GM12878 (cell line): Measurements from ENCODE around the gene E2F7. TPM values are rescaled to one million over a fixed set of nuclear protein-coding genes. Genes with fewer than 3 reads are reported as not detected.

Source experiments
- BCL11A ChIP-seq: IDR thresholded peaks from 2 replicates; pipeline ENCODE4 v1.6.1; 2011; ENCODE audit warnings: low read depth, low read length
- CREM ChIP-seq: IDR thresholded peaks from 2 replicates; pipeline ENCODE4 v1.6.1; 2014; ENCODE audit warnings: antibody characterized with exemption, low read depth
- ETV6 ChIP-seq, 2 experiments: fragments of 450-650 bp in 1 of 2; IDR thresholded peaks in 1 of 2; conservative IDR thresholded peaks in 1 of 2; 2 replicates each; pipeline ENCODE4 v1.6.1; 2014; ENCODE audit warnings: antibody characterized with exemption in 1 of 2, borderline replicate concordance in 1 of 2, low read depth in 1 of 2, mild to moderate bottlenecking in 1 of 2, moderate library complexity in 1 of 2
- GATAD2B ChIP-seq: fragments of 450-650 bp; conservative IDR thresholded peaks from 2 replicates; pipeline ENCODE4 v1.6.1; 2017; ENCODE audit warnings: low read depth, mild to moderate bottlenecking, moderate library complexity
- IRF3 ChIP-seq: fragments of 450-650 bp; IDR thresholded peaks from 2 replicates; pipeline ENCODE4 v1.6.1; 2014; ENCODE audit warnings: mild to moderate bottlenecking
- JUND ChIP-seq: IDR thresholded peaks from 2 replicates; pipeline ENCODE4 v1.6.1; 2012; ENCODE audit warnings: low read depth, mild to moderate bottlenecking, low read length, improper control_type of control experiment, moderate library complexity
- KAT2A ChIP-seq: conservative IDR thresholded peaks from 2 replicates; pipeline ENCODE4 v1.6.1; 2011; ENCODE audit warnings: low read depth, low read length; ENCODE audit not compliant: control insufficient read depth
- NFXL1 ChIP-seq: fragments of 450-650 bp; IDR thresholded peaks from 2 replicates; pipeline ENCODE4 v1.6.1; 2017; ENCODE audit warnings: antibody characterized with exemption, mild to moderate bottlenecking, borderline replicate concordance
- POLR2AphosphoS5 ChIP-seq: IDR thresholded peaks from 2 replicates; pipeline ENCODE4 v1.6.1; 2011; ENCODE audit warnings: mild to moderate bottlenecking, low read length, inconsistent platforms
- RAD21 ChIP-seq: IDR thresholded peaks from 2 replicates; pipeline ENCODE4 v1.6.1; 2011; ENCODE audit warnings: mild to moderate bottlenecking, low read depth, low read length, moderate library complexity; ENCODE audit not compliant: insufficient read depth
- RBBP5 ChIP-seq: fragments of 200-600 bp; sonication (generic); conservative IDR thresholded peaks from 2 replicates; pipeline ENCODE4 v1.6.1; 2016
- TCF7 ChIP-seq: IDR thresholded peaks from 2 replicates; pipeline ENCODE4 v1.6.1; 2014; ENCODE audit warnings: antibody characterized with exemption, borderline replicate concordance
- WRNIP1 ChIP-seq: IDR thresholded peaks from 2 replicates; pipeline ENCODE4 v1.6.1; 2011; ENCODE audit warnings: low read depth, low read length, improper control_type of control experiment, borderline replicate concordance
- YY1 ChIP-seq: IDR thresholded peaks from 2 replicates; pipeline ENCODE4 v1.6.1; 2011; ENCODE audit warnings: low read depth, mild to moderate bottlenecking, low read length
- ZNF622 ChIP-seq: fragments of 450-650 bp; IDR thresholded peaks from 2 replicates; pipeline ENCODE4 v1.6.1; 2017; ENCODE audit warnings: mild to moderate bottlenecking, inconsistent platforms
- polyA plus RNA-seq, 11 experiments: library from polyadenylated mRNA; depleted of rRNA in 4 of 11; unstranded in 6 of 11; stranded (reverse) in 5 of 11; fragments of >200 nt; fragmentation: Nextera tagmentation in 4 of 11; fragmentation: Illumina TruSeq in 1 of 11; extraction: Ambion mirVana in 4 of 11; extraction: Trizol in 1 of 11; gene quantifications; 1 replicate in 1 of 11; 2 replicates in 10 of 11; pipeline versions ENCODE4 v1.2.1 to v1.2.3, GENCODE V29; 2011 to 2016; ENCODE audit warnings: inconsistent platforms in 2 of 11, missing spikeins in 2 of 11, low read depth in 1 of 11
- total RNA-seq, 4 experiments: library from RNA; depleted of rRNA in 3 of 4; stranded (reverse); fragments of >200 nt in 3 of 4; fragmentation: Illumina TruSeq in 1 of 4; extraction: Trizol in 1 of 4; gene quantifications; 2 replicates each; pipeline versions ENCODE4 v1.2.1 to v1.2.3, GENCODE V29; 2013 to 2021
- TF ChIP-seq, protein P1 (sequence below): IDR thresholded peaks from 2 replicates; pipeline ENCODE4 v1.6.1; 2012; ENCODE audit warnings: low read length, inconsistent platforms
- TF ChIP-seq, protein P2 (sequence below): IDR thresholded peaks from 2 replicates; pipeline ENCODE4 v1.6.1; 2012; ENCODE audit warnings: mild to moderate bottlenecking, low read depth, low read length
- TF ChIP-seq, protein P3 (sequence below): fragments of 450-650 bp; IDR thresholded peaks from 2 replicates; pipeline ENCODE4 v1.6.1; 2017; ENCODE audit warnings: mild to moderate bottlenecking, moderate library complexity

Gene E2F7
- total and polyA plus RNA-seq, 10 of the 15 experiments (the other 5 are each of a cell fraction or from before 2014, with no cell fraction given) = 5.6 to 32.1 (median 19.9) TPM

- TF ChIP-seq, protein P1, sequence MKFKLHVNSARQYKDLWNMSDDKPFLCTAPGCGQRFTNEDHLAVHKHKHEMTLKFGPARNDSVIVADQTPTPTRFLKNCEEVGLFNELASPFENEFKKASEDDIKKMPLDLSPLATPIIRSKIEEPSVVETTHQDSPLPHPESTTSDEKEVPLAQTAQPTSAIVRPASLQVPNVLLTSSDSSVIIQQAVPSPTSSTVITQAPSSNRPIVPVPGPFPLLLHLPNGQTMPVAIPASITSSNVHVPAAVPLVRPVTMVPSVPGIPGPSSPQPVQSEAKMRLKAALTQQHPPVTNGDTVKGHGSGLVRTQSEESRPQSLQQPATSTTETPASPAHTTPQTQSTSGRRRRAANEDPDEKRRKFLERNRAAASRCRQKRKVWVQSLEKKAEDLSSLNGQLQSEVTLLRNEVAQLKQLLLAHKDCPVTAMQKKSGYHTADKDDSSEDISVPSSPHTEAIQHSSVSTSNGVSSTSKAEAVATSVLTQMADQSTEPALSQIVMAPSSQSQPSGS = peak; percentile 89
- TF ChIP-seq, protein P2, sequence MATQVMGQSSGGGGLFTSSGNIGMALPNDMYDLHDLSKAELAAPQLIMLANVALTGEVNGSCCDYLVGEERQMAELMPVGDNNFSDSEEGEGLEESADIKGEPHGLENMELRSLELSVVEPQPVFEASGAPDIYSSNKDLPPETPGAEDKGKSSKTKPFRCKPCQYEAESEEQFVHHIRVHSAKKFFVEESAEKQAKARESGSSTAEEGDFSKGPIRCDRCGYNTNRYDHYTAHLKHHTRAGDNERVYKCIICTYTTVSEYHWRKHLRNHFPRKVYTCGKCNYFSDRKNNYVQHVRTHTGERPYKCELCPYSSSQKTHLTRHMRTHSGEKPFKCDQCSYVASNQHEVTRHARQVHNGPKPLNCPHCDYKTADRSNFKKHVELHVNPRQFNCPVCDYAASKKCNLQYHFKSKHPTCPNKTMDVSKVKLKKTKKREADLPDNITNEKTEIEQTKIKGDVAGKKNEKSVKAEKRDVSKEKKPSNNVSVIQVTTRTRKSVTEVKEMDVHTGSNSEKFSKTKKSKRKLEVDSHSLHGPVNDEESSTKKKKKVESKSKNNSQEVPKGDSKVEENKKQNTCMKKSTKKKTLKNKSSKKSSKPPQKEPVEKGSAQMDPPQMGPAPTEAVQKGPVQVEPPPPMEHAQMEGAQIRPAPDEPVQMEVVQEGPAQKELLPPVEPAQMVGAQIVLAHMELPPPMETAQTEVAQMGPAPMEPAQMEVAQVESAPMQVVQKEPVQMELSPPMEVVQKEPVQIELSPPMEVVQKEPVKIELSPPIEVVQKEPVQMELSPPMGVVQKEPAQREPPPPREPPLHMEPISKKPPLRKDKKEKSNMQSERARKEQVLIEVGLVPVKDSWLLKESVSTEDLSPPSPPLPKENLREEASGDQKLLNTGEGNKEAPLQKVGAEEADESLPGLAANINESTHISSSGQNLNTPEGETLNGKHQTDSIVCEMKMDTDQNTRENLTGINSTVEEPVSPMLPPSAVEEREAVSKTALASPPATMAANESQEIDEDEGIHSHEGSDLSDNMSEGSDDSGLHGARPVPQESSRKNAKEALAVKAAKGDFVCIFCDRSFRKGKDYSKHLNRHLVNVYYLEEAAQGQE = peak; percentile 28; the same call in 1 of the 2 replicates
- TF ChIP-seq RAD21 (no peak; the same call in 1 of the 2 replicates), ETV6 (conservative IDR thresholded peaks at IDR 0.05 in 1 of 2, IDR thresholded peaks at IDR 0.05 in 1 of 2; ENCODE audit: borderline replicate concordance in 1 of 2, low read depth in 1 of 2) (0 out of 4 replicates have a peak, but pooled peaks of 1 of the 2 experiments have one; percentile 64), JUND (no peak), NFXL1 (no peak), IRF3 (no peak), BCL11A (peak; percentile 83; the same call in 1 of the 2 replicates), KAT2A (no peak), CREM (peak; percentile 91), GATAD2B (no peak), ZNF622 (no peak), RBBP5 (no peak), WRNIP1 (no peak), YY1 (0 out of 2 replicates have a peak, but pooled peaks have one; percentile 39), TCF7 (peak; percentile 31; the same call in 1 of the 2 replicates), POLR2AphosphoS5 (0 out of 2 replicates have a peak, but pooled peaks have one; percentile 33)
- TF ChIP-seq, protein P3, sequence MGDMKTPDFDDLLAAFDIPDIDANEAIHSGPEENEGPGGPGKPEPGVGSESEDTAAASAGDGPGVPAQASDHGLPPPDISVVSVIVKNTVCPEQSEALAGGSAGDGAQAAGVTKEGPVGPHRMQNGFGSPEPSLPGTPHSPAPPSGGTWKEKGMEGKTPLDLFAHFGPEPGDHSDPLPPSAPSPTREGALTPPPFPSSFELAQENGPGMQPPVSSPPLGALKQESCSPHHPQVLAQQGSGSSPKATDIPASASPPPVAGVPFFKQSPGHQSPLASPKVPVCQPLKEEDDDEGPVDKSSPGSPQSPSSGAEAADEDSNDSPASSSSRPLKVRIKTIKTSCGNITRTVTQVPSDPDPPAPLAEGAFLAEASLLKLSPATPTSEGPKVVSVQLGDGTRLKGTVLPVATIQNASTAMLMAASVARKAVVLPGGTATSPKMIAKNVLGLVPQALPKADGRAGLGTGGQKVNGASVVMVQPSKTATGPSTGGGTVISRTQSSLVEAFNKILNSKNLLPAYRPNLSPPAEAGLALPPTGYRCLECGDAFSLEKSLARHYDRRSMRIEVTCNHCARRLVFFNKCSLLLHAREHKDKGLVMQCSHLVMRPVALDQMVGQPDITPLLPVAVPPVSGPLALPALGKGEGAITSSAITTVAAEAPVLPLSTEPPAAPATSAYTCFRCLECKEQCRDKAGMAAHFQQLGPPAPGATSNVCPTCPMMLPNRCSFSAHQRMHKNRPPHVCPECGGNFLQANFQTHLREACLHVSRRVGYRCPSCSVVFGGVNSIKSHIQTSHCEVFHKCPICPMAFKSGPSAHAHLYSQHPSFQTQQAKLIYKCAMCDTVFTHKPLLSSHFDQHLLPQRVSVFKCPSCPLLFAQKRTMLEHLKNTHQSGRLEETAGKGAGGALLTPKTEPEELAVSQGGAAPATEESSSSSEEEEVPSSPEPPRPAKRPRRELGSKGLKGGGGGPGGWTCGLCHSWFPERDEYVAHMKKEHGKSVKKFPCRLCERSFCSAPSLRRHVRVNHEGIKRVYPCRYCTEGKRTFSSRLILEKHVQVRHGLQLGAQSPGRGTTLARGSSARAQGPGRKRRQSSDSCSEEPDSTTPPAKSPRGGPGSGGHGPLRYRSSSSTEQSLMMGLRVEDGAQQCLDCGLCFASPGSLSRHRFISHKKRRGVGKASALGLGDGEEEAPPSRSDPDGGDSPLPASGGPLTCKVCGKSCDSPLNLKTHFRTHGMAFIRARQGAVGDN = no peak
Observed at GRCh38 chr12:77062846-77063461, 2.4 kb downstream of the E2F7 start (continued).
